GM19467 (cell line): ENCODE measurements around the gene ADCYAP1.
"Not testable (repeated sequence)": the region's sequence is repeated elsewhere in the genome, so short reads cannot be mapped to it uniquely, and the experiment has no call there.

ENCODE experiments used
- ATAC-seq: cut with Tn5 transposase; IDR thresholded peaks from one replicate; pipeline ENCODE4 v1.9.1; 2021; ENCODE audit warnings: mild to moderate bottlenecking, moderate library complexity; ENCODE audit not compliant: unreplicated experiment

ADCYAP1 gene

DNA sequence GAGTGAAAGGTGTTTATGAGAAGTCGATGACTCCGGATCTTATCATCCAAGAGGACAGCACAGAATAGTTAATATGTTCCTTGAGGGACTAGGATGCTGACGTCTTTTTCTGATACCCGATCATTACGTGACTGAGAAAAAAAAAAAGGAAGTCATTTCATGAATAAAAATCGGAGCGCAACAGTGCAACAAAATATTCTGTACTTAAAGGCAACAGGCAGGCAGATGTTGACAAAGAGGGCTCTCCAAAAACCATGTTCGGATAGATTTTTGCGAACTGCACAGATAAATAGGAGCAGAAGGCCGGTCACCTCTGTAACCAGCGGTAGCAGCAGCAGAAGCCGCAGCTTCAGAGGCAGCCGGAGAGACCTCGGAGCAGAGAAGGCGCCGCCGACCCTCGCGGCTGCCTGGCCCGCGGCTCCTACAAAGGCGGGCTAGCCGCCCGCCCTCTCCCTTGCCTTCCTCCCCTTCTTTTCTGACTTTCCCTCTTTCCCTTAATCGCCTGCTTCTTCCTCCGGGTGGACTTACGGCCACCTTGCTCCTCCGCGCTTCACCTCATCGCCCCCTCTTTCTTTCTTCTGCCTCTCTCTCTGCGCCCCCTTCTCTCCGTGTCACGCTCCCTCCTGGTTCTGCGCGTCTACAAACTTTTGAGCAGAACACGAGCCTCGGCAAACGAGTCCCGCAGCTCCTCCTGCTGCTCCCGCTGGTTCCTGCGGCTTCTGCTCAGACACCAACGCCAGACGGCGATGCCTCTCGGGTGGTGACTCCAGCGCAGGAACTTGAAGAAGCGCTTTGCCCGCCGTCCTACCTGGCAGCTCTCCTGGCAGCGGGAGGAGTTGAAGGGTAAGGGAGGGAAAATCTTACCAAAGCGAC is at the start of gene ADCYAP1:
TSS of gene ADCYAP1 (plus strand) at position 654 of the 873 bp plus-strand sequence. CDS start 516 bp downstream, outside the sequence.
- no peak for ATAC-seq

DNA sequence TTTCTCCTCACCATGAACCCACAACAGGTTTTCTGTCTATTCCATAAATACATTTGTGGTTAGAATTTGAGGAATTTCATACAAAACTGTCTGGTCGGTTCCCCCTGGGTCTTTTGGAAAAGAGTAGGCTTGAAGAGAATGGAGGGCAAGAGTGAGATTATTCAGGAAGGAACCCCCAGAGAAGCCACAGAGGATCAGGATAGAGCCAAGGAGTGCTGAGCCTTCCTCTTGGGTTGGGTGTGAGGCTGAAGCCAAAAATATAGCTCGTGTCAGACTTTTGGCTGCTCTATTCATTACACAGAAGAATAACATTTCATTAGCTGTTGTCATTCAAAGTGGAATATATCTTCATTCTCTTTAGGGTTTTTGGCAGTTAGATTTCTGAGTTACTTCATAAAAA is 46.7 kb upstream of the ADCYAP1 start:
- no peak for ATAC-seq

DNA sequence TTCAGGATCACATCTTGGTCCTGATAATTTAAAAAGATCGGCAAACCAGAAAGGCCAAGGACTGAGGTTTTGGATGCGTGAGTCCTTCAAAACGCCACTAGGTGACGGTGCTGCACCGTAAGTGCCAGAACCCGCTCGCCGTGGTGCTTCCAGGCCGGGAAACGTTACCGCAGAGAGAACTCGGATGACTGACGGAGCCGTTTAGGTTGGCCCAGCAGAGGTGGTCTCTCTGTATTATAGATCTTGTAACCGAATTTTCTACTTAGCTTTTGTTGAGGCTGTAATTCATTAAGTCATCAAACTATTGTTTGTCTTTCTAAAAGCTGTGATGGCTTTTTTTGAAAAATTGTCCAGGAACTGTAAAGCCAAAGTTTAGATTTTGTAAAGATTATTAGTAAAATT is 39.8 kb upstream of the ADCYAP1 start:
- peak; percentile 93 for ATAC-seq

DNA sequence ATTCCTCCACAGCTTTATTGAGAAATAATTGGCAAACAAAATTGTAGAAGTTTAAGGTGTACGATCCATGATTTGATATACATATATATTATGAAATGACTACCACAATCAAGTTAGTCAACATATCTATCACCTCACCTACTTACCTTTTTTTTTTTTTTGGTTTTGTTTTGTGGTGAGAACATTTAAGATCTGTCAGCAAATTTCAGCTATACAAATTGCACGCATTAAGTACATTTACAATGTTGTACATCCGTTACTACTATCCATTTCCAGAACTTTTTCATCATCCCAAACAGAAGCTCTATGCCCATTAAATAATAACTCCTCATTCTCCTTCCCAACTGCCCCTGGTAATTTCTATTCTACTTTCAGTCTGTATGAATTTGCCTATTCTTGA is 37.4 kb upstream of the ADCYAP1 start:
- ATAC-seq: no peak

DNA sequence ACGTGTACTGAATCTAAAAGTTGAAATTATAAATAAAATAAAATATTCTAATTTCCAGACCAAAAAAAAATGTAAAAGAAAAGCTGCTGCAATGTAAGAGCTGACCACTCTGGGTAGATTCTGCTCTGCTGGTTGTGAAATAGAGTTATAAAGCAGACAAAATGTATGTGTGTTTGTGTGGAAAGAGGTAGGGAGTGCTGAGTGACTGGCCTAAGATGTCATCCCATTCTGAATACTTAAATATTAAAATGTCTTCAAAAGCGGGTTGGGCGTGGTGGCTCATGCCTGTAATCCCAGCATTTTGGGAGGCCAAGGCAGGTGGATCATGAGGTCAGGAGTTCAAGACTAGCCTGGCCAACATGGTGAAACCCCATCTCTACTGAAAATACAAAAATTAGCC is 31.2 kb upstream of the ADCYAP1 start:
- ATAC-seq: not testable (repeated sequence)

DNA sequence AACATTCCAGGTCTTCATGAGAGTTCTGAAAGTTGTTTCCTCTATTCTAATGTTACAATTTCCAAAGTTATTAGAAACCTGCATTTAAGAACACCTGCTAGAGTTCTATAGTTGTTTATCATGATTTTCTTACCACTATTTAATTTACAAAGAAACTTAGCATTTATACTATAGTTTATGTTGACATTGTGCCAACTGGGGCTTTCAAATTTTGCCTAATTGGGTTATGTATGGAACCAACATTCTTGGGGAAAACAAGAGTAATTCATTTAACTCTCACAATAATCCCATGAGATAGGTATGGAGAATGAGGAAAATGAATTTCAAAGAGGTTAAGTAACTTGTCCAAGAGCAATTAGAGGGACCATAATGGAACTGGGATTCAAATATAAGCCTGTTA is 28.8 kb upstream of the ADCYAP1 start:
- ATAC-seq: no peak

DNA sequence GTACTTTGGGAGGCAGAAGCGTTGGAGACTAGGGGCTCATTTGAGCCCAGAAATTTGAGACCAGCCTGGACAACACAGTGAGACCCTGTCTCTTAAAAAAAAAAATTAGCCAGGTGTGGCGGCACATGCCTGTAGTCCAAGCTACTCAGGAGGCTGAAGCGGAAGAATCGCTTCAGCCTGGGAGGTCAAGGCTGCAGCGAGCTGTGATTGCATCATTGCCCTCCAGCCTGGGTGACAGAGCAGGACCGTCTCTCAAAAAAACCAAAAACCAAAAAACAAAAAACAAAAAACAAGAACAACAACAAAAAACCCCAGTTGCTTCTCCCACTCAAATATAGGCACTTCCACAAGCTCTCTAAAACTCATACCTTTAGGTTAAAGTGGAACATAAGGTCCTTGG is 27.4 kb upstream of the ADCYAP1 start:
- no peak for ATAC-seq

DNA sequence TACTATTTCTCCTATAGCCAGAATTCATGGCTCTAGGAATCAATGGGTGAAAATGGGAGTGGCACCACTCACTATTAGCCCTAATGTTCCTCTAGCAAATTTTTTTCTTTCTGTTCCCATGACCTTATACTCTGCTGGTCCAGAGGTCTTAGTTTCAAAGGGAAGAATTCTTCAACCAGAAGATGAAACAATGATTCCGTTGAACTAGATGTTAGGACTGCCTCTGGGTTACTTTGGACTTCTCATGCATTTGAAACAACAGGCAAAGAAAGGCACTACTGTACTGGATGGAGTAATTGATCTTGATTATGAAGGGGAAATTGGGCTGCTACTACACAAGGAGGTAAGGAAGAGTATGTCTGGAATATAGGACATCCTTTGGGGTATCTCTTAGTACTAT is 18.6 kb upstream of the ADCYAP1 start:
- no peak for ATAC-seq

DNA sequence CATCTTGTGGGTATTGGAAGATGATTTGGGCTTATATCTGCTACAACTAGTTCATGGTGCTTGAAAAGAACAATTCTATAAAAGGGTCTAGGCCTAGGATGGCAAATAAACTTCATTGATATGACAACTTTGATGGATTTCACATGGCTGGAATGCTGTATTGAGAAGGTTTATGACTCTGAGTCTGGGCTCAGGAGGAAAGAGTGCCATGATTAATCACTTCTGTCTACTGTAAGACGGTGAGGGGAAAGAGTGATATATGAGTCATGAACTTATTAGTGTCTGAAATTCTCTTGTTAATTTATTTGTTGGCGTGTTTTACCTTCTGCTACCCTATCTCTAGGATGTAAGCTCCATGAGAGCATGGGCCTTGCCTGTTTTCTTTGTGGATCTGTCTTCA is 17.0 kb upstream of the ADCYAP1 start:
- ATAC-seq: no peak

DNA sequence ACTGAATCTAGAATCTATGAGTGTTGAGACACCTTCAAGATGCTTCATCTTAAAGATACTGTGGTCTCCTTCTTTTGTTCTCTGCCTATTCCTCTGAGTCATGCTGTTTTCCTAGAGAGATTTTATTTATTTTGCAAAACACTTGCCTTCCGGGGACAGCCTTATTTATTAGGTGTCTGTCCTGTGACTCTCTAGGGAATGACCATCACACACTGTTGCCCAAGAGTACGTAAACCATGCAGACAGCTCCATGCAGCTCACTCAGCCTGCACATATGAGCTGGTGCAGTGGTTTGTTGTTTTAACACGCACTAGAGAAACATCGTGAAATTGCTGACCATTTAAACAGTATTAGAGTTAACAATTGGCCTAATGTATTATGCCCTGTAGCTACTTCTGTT is 12.4 kb upstream of the ADCYAP1 start:
- no peak for ATAC-seq

DNA sequence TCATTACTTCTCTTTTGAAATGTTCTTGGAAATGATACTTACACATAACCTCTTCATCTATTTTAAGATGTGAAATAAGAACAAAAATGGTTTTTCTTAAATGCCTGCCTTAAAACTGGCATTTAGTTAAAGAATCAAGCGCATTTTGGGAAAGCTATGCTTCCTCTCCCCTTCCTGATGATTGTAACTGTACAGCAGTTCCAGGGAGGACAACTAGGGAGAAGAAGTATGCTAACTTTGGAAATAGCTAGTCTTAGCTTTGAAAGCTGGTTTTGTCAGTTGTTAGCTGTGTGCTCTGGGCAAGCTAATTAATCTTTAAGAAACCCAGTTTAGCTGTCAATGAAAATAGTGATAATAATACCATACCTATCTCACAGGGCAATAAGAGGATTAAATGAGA is 8.4 kb upstream of the ADCYAP1 start:
- ATAC-seq: no peak

DNA sequence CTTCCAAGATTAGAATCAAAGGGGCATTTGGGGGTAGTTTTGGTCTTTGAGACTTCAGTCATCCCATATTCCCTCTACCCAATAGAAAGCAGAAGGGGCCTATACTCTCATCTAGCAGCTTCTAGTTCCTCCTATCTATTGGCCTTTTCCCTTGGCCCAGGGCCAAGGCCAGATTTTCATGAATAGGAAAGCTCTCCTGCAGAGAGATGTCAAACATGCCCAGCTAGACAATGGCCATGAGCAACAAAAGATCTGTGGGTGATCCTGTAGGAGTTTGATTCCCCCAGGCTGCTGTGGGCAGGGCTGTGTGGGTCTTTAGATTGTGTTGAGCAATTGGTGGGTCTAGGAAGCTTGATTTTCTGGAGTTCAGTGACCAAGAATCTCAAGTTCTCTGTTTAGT is 2.9 kb upstream of the ADCYAP1 start:
- no peak for ATAC-seq

DNA sequence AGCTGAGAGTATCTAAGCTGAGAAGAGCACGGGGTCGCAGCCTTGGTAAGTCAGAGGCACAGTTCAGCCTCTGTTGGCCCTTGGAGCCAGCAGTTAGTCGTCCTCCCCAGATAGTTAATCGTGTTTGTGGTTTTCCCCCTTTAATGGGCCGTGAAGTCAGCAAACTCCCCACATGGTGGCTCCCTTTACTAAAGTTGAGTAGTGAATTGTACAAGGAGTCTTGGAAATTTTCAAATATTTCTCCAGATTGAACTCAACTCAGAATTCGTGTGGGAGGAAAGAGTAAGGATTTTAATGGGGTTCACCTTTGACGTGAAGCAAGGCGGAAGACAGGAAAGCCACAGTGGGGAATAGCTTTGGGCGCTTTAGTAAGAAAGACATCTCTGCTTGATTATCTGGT is 2.4 kb upstream of the ADCYAP1 start:
- no peak for ATAC-seq

DNA sequence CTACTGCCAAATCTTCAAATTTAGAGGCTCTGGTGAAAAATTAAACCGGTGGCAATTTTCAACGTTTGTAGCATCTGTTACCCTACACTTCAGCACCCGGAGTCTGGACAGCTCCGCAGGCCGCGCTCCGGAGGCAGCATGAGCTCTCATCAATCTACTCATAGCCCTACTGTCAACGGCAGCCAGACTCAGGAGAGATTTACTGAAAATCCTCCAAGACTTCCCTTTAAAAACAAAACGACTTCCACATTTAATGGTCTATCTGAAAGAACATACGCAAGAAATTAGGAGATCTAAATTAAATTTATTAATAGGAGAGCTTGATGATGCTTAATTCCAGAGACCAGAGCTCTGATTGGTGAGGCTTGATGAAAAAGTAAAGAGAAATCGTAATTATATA is 970 bp upstream of the ADCYAP1 start:
- ATAC-seq: no peak

DNA sequence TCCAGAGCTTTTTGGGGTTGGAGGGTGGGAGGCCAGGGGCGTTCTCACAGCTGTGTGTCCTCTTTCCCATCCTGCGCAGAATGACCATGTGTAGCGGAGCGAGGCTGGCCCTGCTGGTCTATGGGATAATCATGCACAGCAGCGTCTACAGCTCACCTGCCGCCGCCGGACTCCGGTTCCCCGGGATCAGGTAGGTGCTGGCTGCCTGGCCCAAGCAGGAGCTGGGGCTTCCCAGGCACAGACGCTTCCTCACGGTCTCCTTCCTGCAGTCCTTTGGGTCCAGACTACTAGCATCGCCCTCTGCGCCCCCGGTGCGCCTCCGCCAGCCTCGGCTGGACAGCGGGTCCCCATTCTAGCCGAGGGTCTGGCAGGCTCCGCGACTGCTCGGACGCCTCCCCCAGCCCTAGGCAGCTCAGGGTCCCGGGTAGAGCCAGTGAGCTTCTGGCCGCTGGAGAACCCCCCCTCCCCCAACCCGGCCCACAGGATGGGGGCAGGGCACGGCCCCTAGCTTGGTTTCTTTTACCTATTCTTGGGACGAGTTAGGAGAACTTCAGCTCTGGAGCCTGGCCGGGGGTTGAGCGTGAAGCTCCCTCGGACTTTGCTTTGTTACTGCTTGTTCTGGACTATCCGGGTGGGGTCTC is 756 bp downstream of the ADCYAP1 start:
- ATAC-seq: no peak

DNA sequence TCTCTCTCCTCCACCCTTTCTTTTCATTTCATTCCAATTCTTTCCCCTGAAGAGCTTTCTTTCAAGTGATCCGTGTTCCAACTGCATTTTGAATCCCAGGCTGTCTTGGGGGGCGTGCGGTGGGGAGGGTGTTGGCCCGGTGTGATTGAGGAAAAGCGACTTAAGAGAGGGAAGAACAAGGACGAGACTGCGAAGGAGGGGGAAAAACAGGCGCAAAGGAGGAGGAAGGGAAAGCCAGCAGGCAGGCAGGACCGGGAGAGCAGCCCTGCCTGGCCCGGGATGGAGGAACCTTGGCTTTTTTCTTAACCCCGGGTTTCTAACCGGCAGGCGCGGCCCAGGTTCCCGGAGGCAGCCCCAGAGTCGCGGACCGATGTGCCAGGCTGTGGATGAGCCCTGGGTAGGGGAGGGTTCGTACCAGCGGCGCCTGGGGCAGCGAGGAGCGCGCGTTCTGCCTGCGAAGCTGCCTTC is 1.3 kb downstream of the ADCYAP1 start:
- ATAC-seq: no peak

DNA sequence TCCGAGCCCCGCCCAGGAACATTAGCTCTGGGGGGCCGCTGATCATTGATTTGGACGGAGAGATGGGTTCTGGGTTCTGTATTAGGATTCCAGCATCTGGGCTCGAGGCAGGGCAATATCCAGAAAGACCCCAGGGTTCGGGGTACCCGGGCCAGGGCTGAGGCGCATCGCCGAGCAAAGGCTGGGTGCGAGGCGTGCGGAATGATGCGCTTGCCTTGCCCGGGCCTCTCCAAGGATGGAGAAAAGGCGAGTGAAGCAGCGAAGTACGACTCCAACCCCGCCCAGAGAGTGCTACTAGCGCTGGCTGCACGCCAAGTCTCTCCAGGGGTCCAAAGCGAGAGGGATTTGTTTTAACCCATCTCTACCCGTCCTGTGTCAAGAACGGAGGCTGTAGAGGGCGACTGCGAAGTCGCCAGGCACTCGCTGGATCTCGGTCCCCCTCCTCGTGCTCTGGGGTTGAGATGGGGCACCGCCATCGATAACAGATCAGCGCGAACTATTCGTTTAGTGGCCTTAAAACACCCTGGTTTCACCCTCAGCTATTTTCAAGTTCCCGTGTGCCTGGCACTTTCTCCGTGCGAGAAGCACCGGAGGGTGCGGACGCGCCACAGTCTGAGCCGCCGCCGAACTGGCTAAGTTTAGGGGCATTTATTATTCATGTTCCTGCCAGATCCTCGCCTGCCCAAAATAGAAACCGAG is 1.9 kb downstream of the ADCYAP1 start:
- no peak for ATAC-seq

DNA sequence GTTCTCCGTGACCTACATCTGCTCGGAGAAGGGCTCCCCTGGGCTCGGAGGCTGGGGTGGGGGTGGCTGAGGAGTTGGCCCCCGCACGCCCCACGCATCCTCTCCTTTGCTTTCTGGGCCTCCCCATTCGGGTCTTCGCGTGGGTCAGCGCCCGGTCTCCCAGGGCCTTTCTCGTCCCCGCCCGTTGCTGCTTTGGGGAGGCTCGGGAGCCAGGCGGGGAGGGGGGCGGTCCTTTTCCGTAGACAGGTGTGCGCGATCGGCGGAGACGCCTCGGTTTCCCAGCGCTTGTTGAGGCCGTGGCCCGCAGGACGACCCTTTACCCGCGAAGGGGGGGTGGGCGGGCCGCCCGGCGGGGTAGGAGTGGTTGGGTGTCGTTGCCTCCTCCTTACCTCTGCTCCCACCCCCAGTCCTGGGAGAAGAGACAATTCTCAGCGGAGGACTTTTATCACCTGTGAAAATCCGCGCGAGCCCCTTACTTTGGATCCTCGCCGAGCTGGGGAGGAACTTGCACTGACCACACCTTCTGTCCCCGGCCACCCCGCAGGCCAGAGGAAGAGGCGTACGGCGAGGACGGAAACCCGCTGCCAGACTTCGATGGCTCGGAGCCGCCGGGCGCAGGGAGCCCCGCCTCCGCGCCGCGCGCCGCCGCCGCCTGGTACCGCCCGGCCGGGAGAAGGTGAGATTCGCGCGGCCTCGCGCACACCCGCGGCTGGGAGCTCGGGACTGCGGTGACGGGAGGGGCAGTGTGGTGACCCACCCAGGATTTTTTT is 2.6 kb downstream of the ADCYAP1 start:
- ATAC-seq: no peak

DNA sequence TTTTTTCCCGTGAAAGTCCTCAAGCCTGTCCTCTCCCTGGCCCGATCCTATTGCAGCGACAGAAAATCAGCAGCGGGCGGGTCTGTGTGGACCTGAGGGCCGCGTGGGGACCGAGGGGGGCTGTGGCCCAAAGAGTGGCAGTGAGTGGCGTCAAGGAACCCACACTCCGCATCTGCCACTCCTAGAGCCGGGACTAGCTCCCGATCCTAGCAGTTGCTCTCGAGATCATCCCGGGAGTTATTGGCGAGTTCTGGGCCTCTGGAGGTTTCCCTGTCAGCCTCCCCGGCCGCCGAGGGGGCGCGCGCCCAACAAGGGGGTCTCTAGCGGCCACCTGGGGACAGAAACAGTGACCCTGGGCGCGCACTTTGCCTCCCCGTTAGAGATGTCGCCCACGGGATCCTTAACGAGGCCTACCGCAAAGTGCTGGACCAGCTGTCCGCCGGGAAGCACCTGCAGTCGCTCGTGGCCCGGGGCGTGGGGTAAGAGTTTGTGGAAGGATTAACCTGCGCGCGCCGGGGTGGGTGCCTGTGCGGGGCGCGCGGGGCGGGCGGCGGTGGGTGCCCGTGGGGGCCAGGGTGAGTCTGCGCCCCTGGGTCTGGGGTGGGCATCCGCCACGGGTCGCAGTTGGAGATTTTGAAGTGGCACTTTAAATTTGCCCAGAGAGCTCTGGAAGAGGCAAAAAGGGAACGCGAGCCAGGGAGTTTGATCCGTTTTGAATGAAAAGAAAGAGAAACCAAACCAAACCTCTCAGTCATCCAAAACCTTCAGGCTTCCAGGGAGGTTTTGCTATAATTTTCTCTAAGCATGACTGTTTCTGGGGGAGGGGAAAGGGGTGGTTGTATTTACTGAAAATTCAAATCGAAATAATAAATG is 3.5 kb downstream of the ADCYAP1 start:
- ATAC-seq: no peak
